ENCODE results near the gene TSC2. TPM values are rescaled to one million over a fixed set of nuclear protein-coding genes. Genes with fewer than 3 reads are reported as not detected.
"Not testable (repeated sequence)": the region's sequence is repeated elsewhere in the genome, so short reads cannot be mapped to it uniquely, and the experiment has no call there.

TSC2 gene
- total and polyA plus RNA-seq, 9 of the 15 experiments (the other 6 are each of a cell fraction or from before 2014, with no cell fraction given) = 1.3 to 68.1 (median 16.6) TPM

- TF ChIP-seq, protein P1, sequence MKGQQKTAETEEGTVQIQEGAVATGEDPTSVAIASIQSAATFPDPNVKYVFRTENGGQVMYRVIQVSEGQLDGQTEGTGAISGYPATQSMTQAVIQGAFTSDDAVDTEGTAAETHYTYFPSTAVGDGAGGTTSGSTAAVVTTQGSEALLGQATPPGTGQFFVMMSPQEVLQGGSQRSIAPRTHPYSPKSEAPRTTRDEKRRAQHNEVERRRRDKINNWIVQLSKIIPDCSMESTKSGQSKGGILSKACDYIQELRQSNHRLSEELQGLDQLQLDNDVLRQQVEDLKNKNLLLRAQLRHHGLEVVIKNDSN (CRISPR knock-in tag; IDR thresholded peaks at IDR 0.05) = no peak
- no peak for TF ChIP-seq NCOA1 (IDR thresholded peaks at IDR 0.05; ENCODE audit: low read depth)
- TF ChIP-seq, protein P2, sequence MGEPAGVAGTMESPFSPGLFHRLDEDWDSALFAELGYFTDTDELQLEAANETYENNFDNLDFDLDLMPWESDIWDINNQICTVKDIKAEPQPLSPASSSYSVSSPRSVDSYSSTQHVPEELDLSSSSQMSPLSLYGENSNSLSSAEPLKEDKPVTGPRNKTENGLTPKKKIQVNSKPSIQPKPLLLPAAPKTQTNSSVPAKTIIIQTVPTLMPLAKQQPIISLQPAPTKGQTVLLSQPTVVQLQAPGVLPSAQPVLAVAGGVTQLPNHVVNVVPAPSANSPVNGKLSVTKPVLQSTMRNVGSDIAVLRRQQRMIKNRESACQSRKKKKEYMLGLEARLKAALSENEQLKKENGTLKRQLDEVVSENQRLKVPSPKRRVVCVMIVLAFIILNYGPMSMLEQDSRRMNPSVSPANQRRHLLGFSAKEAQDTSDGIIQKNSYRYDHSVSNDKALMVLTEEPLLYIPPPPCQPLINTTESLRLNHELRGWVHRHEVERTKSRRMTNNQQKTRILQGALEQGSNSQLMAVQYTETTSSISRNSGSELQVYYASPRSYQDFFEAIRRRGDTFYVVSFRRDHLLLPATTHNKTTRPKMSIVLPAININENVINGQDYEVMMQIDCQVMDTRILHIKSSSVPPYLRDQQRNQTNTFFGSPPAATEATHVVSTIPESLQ (CRISPR knock-in tag; IDR thresholded peaks at IDR 0.05) = no peak
- TF ChIP-seq RAD21 (CRISPR knock-in tag; conservative IDR thresholded peaks at IDR 0.05 in 1 of 2, IDR thresholded peaks at IDR 0.05 in 1 of 2) = no peak
- TF ChIP-seq CHD1 (IDR thresholded peaks at IDR 0.05; ENCODE audit: low read length) = no peak
- no peak for TF ChIP-seq SMAD1 (IDR thresholded peaks at IDR 0.05; ENCODE audit: low read depth, low read length, partially characterized antibody)
Observed at GRCh38 chr16:2102471-2102870, 54.7 kb downstream of the TSC2 start (continued).

DNA sequence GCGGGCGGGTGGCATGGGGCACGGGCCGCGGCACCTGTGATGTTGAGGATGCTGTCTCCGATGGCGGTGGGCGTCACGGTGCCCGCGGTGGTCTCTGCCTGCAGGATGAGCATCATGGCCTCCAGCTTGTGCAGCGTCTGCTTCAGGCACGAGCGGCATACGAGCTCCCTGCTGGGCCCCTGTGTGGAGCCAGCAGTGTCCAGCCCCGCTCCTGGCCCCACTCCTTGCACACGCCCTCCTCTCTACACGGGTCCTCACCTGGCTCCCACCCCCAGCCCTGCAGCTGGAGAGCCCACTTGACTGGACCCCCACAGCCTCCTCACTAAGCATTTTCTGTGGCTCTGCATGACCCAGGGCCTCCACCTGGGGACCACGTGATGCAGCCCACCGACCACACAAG is 56.7 kb downstream of the TSC2 start:
- H3K27ac ChIP-seq (ENCODE audit: extremely low read depth, low read depth, low read length); in situ Hi-C loops (cut with MboI); H3K4me3 ChIP-seq; H3K4me2 ChIP-seq (ENCODE audit: insufficient read depth, low read length); H4K20me1 ChIP-seq (replicated peaks; ENCODE audit: control insufficient read depth, insufficient read depth, low read length); H2AFZ ChIP-seq (ENCODE audit: low read depth, low read length); DNase-seq (ENCODE audit: extremely low read depth in 1 of 4, low spot score in 3 of 4); H3K27me3 ChIP-seq (ENCODE audit: control insufficient read depth in 2 of 2, insufficient read depth in 2 of 2, low read length in 2 of 2); H3K9me1 ChIP-seq (ENCODE audit: control insufficient read depth, insufficient read depth, low read length); H3K9ac ChIP-seq (ENCODE audit: insufficient read depth in 1 of 2, low read depth in 2 of 2, low read length in 2 of 2); POLR2A ChIA-PET; H3K4me1 ChIP-seq (replicated peaks in 1 of 2; ENCODE audit: control insufficient read depth in 2 of 2, insufficient read depth in 2 of 2, low read length in 2 of 2); intact Hi-C loops (cut with micrococcal nuclease); FAIRE-seq; ATAC-seq; BruUV-seq (replicated peaks); H3K79me2 ChIP-seq (ENCODE audit: control insufficient read depth, insufficient read depth, low read length); CTCF ChIA-PET (ENCODE audit: low intra/inter-chr PET ratio); H3K9me3 ChIP-seq (replicated peaks; ENCODE audit: control insufficient read depth, insufficient read depth, low read depth, low read length): not testable (repeated sequence)
- H3K36me3 ChIP-seq (ENCODE audit: control insufficient read depth, insufficient read depth, low read length) = peaks cover 16% of the 10 kb centered on the region; the same call in 1 of the 3 replicates
- WGBS (ENCODE audit: insufficient coverage, low coverage, missing lambda C conversion rate) = 82% methylated on average over 2 of the region's 20 CpGs

DNA sequence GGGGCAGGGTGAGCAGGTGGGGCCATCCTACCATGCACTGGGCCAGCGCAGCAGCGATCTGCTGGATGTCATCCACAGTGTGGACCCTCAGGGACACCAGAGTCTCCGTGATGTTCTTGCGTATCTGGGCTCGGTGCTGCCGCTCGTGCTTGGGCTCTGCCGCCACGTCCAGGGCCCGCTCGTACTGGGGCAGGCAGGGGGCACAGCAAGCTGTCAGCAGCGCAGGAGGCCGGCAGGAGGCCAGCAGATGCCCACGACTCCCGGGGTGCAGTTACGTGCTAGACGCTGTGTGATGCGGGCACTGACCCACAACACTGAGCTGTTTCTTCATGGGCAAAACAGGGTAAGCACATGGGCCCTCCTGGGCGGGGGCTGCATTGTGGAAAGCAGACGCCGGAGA is 57.5 kb downstream of the TSC2 start:
- not testable (repeated sequence) for H3K9ac ChIP-seq (ENCODE audit: insufficient read depth in 1 of 2, low read depth in 2 of 2, low read length in 2 of 2); BruUV-seq (replicated peaks)
- POLR2A ChIA-PET = interaction anchor here (0.5 kb wide), 1 partner anchor 34 kb away, joined by 3 read pairs; no protein-coding TSS in a partner anchor

More for the DNA sequence above, 57.5 kb downstream of the TSC2 start:
- in situ Hi-C loops (cut with MboI); CTCF ChIA-PET (ENCODE audit: low intra/inter-chr PET ratio); FAIRE-seq; ATAC-seq; H4K20me1 ChIP-seq (replicated peaks; ENCODE audit: control insufficient read depth, insufficient read depth, low read length); H3K27ac ChIP-seq (ENCODE audit: extremely low read depth, low read depth, low read length); H3K79me2 ChIP-seq (ENCODE audit: control insufficient read depth, insufficient read depth, low read length); H3K4me3 ChIP-seq; H3K4me2 ChIP-seq (ENCODE audit: insufficient read depth, low read length); H3K27me3 ChIP-seq (ENCODE audit: control insufficient read depth in 2 of 2, insufficient read depth in 2 of 2, low read length in 2 of 2); H3K4me1 ChIP-seq (replicated peaks in 1 of 2; ENCODE audit: control insufficient read depth in 2 of 2, insufficient read depth in 2 of 2, low read length in 2 of 2); H2AFZ ChIP-seq (ENCODE audit: low read depth, low read length); intact Hi-C loops (cut with micrococcal nuclease); H3K9me1 ChIP-seq (ENCODE audit: control insufficient read depth, insufficient read depth, low read length); DNase-seq (ENCODE audit: extremely low read depth in 1 of 4, low spot score in 3 of 4); H3K9me3 ChIP-seq (replicated peaks; ENCODE audit: control insufficient read depth, insufficient read depth, low read depth, low read length): not testable (repeated sequence)
- peaks cover 17% of the 10 kb centered on the region; the same call in 1 of the 3 replicates for H3K36me3 ChIP-seq (ENCODE audit: control insufficient read depth, insufficient read depth, low read length)
- whole genome bisulfite sequencing (ENCODE audit: insufficient coverage, low coverage, missing lambda C conversion rate) = 98% methylated on average over 8 of the region's 21 CpGs

Data from K562 (cell line).